Breast epithelium (tissue), 3 donors: ENCODE measurements around the gene IFI30.

Source experiments
- POLR2A ChIP-seq: fragments of 450-650 bp; IDR thresholded peaks from one replicate; pipeline ENCODE4 v1.6.1; 2016; ENCODE audit warnings: antibody characterized with exemption, mild to moderate bottlenecking, moderate library complexity
- POLR2AphosphoS5 ChIP-seq, 3 donors: sonication (generic); formaldehyde crosslinking; IDR thresholded peaks; one replicate each; pipeline ENCODE4 v1.6.1; 2017; ENCODE audit warnings: antibody characterized with exemption in 3 of 3
- TF ChIP-seq, protein P1 (sequence below), 3 donors: fragments of 450-650 bp; IDR thresholded peaks; one replicate each; pipeline ENCODE4 v1.5.1; 2016 to 2017; ENCODE audit warnings: antibody characterized with exemption in 3 of 3, mild to moderate bottlenecking in 3 of 3, moderate library complexity in 3 of 3

DNA sequence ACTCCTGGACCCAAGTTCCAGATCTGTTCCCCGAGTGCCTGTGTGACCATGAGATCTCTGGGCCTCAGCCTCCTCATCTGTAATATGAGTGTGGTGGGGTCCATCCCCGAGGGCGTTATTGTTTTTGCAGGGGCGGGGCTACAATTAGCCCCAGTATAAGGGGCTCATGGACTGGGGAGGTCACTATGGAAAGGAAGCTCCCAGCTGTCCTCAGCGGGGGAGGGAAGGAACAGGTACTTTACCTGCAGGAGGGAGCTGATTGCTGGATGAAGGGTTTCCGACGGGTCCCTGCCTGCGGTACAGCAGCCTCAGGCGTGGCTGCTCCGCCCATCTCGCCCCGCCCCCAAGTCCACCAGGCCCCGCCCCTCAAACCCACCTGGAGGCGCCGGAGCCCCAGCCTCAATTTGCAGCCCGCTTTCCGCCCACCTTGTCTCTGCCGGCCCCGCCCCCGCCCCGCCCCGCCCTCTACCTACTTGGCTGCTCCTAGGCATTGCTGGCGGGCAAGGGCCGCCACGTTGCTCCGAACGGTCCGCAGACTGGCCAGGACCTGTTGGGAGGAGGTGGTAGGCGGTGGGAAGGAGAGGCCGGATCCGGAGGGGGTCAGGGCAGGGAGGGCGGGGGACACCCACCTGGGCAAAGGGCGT, 47.1 kb downstream of the IFI30 start:
- TF ChIP-seq, protein P1, sequence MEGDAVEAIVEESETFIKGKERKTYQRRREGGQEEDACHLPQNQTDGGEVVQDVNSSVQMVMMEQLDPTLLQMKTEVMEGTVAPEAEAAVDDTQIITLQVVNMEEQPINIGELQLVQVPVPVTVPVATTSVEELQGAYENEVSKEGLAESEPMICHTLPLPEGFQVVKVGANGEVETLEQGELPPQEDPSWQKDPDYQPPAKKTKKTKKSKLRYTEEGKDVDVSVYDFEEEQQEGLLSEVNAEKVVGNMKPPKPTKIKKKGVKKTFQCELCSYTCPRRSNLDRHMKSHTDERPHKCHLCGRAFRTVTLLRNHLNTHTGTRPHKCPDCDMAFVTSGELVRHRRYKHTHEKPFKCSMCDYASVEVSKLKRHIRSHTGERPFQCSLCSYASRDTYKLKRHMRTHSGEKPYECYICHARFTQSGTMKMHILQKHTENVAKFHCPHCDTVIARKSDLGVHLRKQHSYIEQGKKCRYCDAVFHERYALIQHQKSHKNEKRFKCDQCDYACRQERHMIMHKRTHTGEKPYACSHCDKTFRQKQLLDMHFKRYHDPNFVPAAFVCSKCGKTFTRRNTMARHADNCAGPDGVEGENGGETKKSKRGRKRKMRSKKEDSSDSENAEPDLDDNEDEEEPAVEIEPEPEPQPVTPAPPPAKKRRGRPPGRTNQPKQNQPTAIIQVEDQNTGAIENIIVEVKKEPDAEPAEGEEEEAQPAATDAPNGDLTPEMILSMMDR (IDR thresholded peaks at IDR 0.05): no peak
- TF ChIP-seq POLR2AphosphoS5 (IDR thresholded peaks at IDR 0.05) (no peak), POLR2A (no peak)
